Kidney (tissue), 14 donors: ENCODE measurements around the gene B3GALT6. TPM values are rescaled to one million over a fixed set of nuclear protein-coding genes. Genes with fewer than 3 reads are reported as not detected.
A peak's percentile ranks its signal among the peaks of the same experiment; 100 is the strongest.

Source experiments
- DNase-seq, 5 donors: peaks; one replicate each; pipeline ENCODE4 v3.0.0-alpha.2; 2013 to 2020
- FAIRE-seq: peaks from 2 replicates; lab custom pipeline; 2012; peaks lifted over from hg19 to GRCh38; lab: Jason Lieb, UNC
- H3K27ac ChIP-seq, 2 donors: one replicate each; pipeline ENCODE4 v1.7.0; 2013; ENCODE audit warnings: low read depth in 2 of 2, low read length in 2 of 2, inconsistent platforms in 1 of 2
- H3K27me3 ChIP-seq: one replicate; pipeline ENCODE4 v1.7.1; 2013; ENCODE audit warnings: low read length, inconsistent platforms; ENCODE audit not compliant: control insufficient read depth, insufficient read depth
- H3K36me3 ChIP-seq, 3 donors: one replicate each; pipeline versions ENCODE4 v1.7.0 to v1.7.1; 2013; ENCODE audit warnings: low read length in 3 of 3, control low read depth in 1 of 3, inconsistent platforms in 1 of 3; ENCODE audit not compliant: insufficient read depth in 3 of 3, control insufficient read depth in 2 of 3
- H3K4me1 ChIP-seq, 3 donors: one replicate each; pipeline versions ENCODE4 v1.7.0 to v1.7.1; 2013; ENCODE audit warnings: low read length in 3 of 3, inconsistent platforms in 1 of 3, low read depth in 1 of 3; ENCODE audit not compliant: control insufficient read depth in 2 of 3, insufficient read depth in 2 of 3
- H3K4me3 ChIP-seq, 3 donors: one replicate each; pipeline versions ENCODE4 v1.7.0 to v1.8.1; 2013; ENCODE audit warnings: low read length in 3 of 3, control low read depth in 1 of 3, inconsistent platforms in 1 of 3
- H3K9ac ChIP-seq, 3 donors: one replicate each; pipeline versions ENCODE4 v1.7.0 to v1.7.1; 2013; ENCODE audit warnings: low read length in 3 of 3, control low read depth in 1 of 3, inconsistent platforms in 1 of 3
- H3K9me3 ChIP-seq, 3 donors: one replicate each; pipeline versions ENCODE4 v1.7.0 to v1.7.1; 2013; ENCODE audit warnings: low read length in 3 of 3, control low read depth in 1 of 3, inconsistent platforms in 1 of 3; ENCODE audit not compliant: control insufficient read depth in 2 of 3, insufficient read depth in 1 of 3
- intact Hi-C: fragments of 100-400 bp; cut with DNase I; formaldehyde crosslinking; loops from one replicate; pipeline ENCODE4 v1.11.1; 2022
- polyA plus RNA-seq: library from polyadenylated mRNA; stranded (reverse); fragments of 350-450 nt; fragmentation: Illumina TruSeq; extraction: RNeasy Lipid Tissue Mini Kit (QIAGEN cat#74804); gene quantifications from one replicate; pipeline ENCODE4 v1.2.3, GENCODE V29; 2014; ENCODE audit warnings: low read depth, low replicate concordance; ENCODE audit not compliant: insufficient read depth
- total RNA-seq: library from RNA; stranded (reverse); fragmentation: NEBNext Ultra II Directional; extraction: Animal tissue kit (Norgen Biotek cat#: 25700); gene quantifications from one replicate; pipeline ENCODE4 v1.2.1, GENCODE V29; 2021
- TF ChIP-seq, protein P1 (sequence below): IDR thresholded peaks from 3 replicates; pipeline ENCODE4 v1.5.1; 2012; ENCODE audit warnings: mild to moderate bottlenecking, moderate library complexity, borderline replicate concordance; ENCODE audit not compliant: insufficient read depth; ENCODE audit errors: extremely low read depth
- donor health status: control.
- donor health status: control.
- donor health status: control.
- donor health status: control.
- donor health status: control.
- donor health status: DM: yes; HTN: yes; CAD: no.
- donor health status: Normal renal cell carcinoma (clear cell type).

Gene B3GALT6
- total and polyA plus RNA-seq, 2 donors from 2014 or later: 13.7 to 20.3 TPM

DNA sequence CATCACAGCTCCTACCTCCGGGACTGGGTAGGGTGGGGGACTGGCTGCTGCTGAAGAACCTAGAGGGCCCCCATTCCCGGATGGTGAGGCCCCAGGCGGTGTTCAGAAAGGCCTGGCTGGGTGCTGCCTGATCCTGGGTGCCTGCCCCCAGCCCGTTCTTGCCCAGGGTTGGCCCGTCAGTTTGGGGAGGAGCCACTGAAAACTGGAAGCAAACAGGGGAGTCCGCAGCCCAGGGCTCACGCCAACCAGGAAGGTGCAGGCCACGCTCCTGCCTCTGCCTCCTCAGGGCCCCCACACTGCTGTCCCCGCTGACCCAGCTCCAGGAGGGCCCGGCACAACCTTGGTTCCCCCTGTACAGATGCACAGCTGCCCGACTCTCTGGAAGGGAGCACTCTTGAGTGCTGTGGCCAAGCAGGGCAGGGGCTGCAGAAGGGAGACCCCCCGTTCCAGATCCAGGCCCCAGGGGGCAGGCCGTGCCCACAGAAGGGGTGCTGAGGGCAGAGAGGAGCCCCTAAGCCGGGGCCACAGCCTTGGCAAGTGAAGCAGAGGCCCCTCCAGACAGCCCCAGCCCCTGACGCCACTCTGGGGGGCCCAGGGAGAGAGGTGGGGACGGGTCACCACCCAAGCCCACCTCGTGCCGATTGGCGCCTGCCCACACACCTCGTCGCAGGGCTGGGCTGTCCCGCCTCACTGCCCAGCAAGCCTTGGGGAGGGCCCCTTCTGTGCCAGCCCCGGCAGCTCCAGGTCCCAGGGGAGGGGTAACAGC is 9.0 kb downstream of the B3GALT6 start:
- intact Hi-C loops: no loop called here
- Histone ChIP-seq H3K9me3 (no peaks in the 10 kb centered on the region), H3K36me3 (no peaks in the 10 kb centered on the region), H3K27me3 (no peaks in the 10 kb centered on the region), H3K4me3 (no peak overlapping the region), H3K27ac (no peak overlapping the region), H3K9ac (no peak overlapping the region), H3K4me1 (no peaks in the 10 kb centered on the region)
- DNase-seq: peak in 3 of 5 donors; percentile 53 to 80 (median 62)
- TF ChIP-seq, protein P1, sequence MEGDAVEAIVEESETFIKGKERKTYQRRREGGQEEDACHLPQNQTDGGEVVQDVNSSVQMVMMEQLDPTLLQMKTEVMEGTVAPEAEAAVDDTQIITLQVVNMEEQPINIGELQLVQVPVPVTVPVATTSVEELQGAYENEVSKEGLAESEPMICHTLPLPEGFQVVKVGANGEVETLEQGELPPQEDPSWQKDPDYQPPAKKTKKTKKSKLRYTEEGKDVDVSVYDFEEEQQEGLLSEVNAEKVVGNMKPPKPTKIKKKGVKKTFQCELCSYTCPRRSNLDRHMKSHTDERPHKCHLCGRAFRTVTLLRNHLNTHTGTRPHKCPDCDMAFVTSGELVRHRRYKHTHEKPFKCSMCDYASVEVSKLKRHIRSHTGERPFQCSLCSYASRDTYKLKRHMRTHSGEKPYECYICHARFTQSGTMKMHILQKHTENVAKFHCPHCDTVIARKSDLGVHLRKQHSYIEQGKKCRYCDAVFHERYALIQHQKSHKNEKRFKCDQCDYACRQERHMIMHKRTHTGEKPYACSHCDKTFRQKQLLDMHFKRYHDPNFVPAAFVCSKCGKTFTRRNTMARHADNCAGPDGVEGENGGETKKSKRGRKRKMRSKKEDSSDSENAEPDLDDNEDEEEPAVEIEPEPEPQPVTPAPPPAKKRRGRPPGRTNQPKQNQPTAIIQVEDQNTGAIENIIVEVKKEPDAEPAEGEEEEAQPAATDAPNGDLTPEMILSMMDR: no peak
- FAIRE-seq: no peak

DNA sequence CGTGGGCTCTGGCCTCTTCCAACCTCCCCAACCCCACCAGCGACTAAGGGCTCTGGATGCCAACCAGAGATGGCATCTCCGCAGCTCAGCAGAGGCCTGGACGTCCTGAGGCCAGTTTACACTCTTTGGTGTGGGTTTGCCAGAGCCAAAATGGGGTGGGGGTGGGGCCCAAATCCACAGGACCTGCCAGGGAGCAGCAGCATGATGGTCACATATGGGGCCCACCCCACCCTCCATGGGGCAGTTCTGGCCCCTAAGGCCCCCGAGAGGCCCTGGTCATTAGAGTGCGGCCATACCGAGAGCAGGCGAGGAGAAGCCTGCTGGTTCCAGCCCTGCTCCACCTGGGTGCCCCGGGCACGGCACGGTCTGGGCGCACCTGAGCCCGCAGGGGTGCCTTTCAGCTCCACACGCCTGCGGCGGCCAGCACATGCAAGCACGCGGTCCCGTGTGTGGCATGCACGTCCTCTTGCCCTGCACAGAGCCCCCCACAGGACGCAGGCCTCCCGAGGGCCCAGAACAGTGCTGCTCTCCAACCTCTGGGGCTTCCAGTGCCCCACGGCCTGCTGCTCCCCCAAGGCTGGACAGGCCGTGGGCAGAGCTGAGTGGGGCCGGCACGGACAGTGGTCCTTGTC is 9.7 kb downstream of the B3GALT6 start:
- no peaks in the 10 kb centered on the region for H3K27me3 ChIP-seq
- FAIRE-seq (no peak), DNase-seq (peak in 1 of 5 donors; percentile 59)
- intact Hi-C loops: no loop called here
- H3K4me3 ChIP-seq: no peak overlapping the region
- no peaks in the 10 kb centered on the region for H3K36me3 ChIP-seq
- H3K9ac ChIP-seq: no peak overlapping the region
- no peaks in the 10 kb centered on the region for H3K4me1 ChIP-seq
- H3K9me3 ChIP-seq: no peaks in the 10 kb centered on the region
- H3K27ac ChIP-seq: no peak overlapping the region
- TF ChIP-seq, protein P1: no peak

DNA sequence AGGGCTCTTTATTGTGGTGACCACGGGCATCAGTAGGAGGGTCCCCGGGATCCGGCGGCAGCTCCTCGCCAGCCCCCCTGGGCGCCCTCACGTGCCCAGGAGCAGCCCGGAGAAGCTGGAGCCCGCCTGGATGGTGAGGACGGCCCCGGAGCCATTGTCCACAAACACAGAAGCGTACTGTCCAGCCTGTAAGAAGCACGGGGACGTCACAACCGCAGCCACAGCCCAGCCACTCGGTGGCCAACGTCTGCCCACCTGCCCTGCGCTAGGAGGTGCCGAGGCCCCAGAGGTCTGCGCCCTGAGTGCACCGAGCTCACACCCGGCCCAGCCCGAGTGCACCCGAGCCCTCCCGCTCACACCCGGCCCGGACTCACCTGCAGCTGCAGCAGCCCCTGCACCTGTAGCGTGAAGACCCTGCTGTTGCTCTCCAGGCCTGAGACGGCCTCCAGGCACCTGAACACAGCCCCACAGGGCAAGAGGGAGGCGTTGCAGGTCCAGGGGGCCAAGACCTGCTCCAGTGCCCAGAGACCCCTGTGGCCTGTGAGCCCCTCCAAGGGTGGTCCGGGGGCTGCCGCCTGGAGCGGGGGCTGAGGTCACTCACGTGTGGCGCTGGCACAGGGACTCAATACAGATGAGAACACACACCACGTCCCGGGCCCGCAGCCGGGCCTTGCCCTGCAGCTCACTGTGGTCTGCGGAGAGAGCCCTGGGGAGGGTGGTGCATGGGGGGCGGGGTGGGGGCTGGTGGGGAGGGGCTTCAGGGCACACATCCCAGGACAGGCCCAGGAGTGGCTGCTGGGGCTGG is 10.6 kb downstream of the B3GALT6 start:
- no peaks in the 10 kb centered on the region for H3K9me3 ChIP-seq
- intact Hi-C loops: no loop called here
- no peaks in the 10 kb centered on the region for H3K4me1 ChIP-seq
- no peaks in the 10 kb centered on the region for H3K36me3 ChIP-seq
- DNase-seq (peak in 1 of 5 donors; percentile 67), FAIRE-seq (no peak)
- H3K27ac ChIP-seq: no peak overlapping the region
- TF ChIP-seq, protein P1: no peak
- no peak overlapping the region for H3K4me3 ChIP-seq
- H3K9ac ChIP-seq: no peak overlapping the region
- no peaks in the 10 kb centered on the region for H3K27me3 ChIP-seq
